Activated T-cell treated with anti-CD3 and anti-CD28 coated beads for 24 hours (primary cell): ENCODE measurements around the gene RNF43.
"Not testable (repeated sequence)": the region's sequence is repeated elsewhere in the genome, so short reads cannot be mapped to it uniquely, and the experiment has no call there.

Experiments
- DNase-seq: peaks from one replicate; pipeline ENCODE4 v3.0.0-alpha.2; 2020; ENCODE audit warnings: low read depth

Gene RNF43

DNA sequence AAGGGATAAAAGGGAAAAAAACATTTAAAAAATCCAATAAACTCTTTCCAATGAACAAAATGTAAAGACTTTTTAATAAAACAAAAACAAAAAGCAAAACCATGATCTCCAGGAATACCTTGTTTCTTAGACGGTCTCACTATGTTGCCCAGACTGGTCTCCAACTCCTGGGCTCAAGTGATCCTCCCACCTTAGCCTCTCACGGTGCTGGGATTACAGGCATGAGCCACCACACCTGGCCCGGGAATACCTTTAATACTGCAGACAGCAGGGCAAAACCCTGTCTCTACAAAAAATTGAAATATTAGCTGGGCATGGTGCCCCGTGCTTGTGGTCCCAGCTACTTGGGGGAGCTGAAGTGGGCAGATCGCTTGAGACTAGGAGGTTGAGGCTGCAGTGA lies 7.9 kb downstream of the RNF43 start:
- DNase-seq = no peak

DNA sequence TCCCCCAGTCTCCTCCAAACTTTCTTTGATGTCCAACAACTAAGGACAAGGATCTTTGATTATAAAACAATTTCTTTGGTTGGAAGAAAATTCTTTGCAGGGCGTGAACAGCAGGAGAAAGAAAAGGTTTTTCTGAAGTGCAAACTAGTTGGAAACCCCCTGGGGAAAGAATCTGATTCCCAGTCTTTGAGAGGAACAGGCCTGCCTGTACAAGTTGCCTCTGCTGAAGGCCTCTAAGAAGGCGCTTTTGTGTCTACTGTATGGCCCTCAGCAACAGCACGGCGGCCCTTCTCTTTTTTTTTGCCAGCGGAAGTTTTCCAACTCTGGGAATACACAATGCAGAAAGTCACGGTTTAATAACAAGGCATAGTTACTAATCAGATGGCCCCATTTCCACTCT lies 14.0 kb downstream of the RNF43 start:
- no peak for DNase-seq

DNA sequence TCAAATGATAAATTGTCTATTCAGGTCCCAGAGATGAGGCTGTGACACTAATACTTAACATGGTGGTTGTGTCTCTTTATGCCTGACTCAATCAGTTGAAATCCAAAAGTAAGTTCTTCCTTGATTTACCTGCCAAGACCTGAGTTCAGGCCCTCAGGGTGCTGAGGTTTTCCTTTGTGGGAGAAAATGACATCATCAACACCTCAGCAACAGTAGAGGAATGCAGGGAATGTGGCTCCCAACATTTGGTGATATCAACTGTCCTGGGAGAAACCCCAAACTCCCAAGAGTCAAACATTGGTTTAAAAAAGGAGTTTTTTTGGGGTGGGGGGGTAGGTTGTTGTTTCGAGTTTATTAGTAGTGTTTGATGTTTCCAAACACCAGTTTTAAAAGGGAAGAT lies 14.7 kb downstream of the RNF43 start:
- no peak for DNase-seq

DNA sequence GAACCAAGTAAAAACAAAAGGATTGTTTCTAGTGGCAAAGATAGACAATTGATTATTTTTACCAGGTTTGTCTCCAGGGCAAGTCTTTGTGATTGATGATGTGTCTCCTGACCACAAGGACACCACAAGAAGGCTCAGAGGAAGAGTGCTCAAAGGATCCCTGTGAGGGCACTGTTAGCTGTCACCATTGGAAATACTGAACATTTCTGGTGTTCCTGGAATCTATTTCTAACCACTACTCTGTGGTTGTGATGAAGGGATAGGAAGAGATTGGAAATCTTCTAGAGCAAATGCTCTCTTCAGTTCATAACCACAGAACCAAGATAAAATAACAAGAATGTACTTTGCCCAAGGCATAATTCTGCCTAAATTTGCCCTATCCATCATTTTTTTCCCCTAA lies 15.3 kb downstream of the RNF43 start:
- DNase-seq = no peak

DNA sequence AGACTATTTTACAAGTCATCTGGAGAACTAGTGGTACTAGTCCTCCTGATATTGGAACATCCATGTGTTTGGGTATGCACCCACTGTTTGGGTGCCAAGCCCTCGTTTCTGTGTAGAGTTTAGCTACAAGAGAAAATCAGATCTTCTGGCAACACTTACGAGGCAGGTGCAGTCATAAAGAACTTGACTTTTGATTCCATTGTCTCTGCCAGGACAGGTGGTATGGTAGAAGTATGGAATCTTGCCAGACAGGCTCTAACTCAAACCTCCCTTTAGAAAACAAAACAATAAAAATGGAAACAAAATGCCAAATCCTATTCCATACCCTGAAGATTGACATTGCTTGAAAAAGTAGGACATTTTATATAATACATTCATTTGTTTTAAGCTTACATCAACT lies 16.0 kb downstream of the RNF43 start:
- no peak for DNase-seq

DNA sequence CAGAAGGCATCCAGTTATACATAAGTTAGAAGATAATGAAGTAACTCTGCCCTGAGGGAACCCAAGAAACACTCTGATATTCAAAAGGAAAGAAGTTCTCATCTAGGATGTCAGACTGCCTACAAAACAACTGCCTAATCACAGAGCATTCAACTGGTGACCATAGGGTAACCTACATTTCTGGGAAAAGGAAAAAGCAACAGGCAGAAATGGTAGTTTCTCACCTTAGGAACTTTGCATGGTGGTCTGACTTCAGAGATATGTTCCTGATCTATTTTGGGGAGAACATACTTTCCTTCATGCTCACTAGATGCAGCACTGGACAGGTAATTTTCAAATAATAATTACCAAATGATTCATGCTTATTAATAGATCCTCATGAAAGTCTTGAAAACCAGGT lies 16.5 kb downstream of the RNF43 start:
- DNase-seq = no peak

DNA sequence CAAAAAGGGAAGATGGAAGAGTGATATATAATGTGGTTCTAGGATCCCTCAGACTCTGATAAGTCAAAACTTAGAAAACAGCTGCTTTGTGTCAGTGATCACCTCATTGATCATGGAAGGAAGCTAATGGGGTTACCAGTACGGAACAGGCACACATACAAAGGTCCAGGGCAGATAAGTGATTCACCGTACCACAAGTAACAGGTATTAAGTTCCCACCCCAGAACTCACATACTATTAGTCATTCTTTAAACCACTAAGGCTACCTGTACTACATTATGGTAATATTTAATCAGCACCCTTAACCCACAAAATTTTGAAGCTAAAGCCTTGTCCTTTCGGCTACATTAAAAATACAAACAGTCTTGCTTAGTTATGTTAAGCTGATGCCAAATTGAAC lies 17.4 kb downstream of the RNF43 start:
- DNase-seq = no peak

DNA sequence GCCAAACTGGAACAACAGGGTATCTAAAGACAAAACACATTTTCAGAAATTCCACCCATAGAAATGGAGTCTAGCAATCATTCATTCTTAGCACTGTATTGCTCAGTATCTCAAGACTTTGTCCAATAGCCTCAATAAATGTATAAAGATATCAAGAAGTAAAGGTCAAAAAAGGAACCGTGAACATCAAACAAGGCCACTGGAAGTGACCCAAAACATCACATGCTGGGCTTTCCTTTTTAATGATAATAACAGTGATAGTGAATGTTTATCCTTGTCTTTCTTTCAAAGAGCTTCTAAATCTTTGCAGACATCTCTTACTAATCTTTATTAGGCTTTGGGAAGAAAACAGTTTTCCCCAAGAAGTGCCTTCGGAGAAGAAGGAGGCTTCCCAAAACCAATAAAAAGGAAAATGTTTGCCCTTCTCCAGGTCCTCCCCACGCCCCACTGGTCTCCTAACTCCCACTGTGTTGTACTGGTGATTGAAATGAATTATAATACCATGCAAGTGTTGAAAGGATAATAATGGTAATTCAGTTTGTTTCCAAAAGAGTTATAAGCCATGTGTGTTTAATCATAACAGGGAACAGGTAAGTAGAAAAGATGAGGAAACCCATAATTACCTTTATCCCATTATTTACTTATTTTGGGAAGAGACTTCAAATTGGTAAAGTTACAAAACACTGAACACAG lies 18.6 kb downstream of the RNF43 start:
- no peak for DNase-seq

DNA sequence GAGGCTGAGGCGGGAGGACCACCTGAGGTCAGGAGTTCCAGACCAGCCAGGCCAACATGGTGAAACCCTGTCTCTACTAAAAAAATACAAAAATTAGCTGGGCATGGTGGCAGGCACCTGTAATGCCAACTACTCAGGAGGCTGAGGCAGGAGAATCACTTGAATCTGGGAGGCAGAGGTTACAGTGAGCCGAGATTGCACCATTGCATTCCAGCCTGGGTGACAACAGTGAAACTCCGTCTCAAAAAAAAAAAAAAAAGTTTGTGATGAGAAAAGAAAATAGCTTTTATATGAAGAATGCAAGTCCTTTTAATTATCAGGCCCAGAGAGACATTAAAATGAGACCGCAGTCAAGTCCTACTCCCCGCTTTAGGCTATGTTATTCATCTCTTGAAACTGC lies 19.9 kb downstream of the RNF43 start:
- not testable (repeated sequence) for DNase-seq

DNA sequence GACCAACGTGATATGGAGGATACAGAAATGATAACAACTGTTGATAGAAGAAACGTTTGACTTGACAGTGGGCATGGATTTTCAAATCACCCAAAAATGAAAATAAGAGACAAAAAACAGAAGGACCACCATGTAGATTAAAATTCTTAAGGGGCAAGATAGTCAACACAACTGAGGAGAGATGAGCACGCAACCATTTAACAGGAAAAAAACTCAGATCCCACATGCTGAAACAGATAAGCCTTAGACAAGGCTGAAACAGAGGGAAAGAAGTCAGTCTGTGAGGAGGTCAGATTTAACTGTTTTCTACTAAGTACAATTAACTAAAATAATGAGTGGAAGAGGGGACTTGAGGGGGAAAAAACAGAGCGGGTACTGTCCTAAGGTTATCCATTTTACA lies 21.2 kb downstream of the RNF43 start:
- no peak for DNase-seq

DNA sequence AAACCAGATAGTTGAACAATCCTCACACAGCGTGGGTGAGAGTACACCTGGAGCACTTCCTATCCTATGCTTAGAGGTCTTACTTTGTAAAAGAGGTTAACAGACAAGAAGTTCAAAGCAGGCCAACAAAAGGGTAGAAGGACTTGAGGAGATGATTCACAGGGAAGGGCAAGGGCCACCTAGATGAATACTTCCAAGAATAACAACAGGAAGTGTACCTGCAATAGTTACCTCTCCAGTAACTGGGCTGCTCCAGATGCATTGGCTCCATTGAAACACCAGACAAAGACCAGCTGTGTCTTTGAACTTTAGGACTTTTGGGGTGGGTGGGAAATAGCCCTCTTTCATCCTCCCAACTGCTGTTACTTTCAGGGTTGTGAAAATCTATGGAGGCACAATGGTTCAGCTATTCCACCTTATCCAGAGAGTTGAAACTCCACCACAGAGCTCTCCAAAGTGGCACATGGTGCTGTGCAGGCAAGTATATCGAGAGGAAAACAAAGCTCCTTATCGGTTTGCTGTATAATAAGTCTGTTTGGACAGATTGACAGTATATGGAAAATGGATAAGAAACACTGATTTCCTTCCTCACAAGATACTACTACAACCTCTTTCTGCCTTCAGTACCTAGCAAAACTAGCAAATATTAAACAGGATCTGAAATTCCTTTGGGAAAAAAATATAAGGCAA lies 22.7 kb downstream of the RNF43 start:
- no peak for DNase-seq

DNA sequence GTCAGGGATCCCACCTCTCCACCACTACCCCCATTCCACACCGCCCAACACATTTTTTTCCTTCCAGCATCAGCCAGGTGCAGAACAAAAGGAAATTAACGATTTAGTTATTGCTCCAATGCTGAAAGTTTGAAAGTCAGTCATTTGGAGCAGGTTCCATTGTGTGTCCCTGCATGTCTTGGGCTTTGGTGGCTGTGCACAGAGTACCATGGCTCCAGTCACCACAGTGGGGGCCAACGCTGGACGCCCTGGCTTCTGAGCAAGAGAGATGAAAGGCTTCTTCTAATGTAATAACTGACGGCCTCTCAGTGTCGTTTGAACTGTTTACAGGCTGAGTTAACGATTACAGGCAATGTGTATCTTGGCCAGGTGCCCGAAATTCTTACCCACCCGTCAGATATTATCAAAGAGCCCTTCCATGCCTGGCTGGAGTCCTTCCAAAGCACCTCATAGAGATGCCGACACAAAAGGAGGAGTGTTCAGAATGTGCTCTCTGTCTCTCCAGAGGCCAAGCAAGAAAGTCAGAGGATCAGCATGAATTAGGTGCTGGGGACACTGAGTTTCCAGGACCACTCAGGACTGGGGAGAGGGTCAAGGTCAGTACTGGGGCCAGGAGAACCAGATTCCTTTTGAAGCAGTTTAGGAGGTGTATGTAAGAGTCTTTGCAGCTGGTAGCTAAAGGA lies 25.9 kb downstream of the RNF43 start:
- DNase-seq = no peak

DNA sequence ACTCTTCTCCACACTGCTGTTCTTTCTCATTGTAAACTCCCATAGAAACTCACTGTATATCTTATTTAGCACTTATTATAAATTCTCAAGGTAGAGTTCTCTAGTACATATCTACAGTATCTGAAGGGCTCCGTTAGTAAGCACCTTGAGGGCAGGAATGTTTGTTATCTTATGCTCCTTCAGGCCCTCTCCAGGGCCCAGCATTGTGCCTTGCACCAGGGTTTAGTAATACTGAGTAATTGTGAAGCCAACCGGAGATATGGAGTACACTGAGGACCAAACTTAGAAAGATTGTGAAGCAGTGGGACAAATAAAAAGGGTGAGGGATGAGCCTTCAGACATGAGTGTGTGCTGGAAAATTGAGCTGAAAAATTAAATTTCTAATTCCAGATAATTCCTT lies 26.4 kb downstream of the RNF43 start:
- no peak for DNase-seq

DNA sequence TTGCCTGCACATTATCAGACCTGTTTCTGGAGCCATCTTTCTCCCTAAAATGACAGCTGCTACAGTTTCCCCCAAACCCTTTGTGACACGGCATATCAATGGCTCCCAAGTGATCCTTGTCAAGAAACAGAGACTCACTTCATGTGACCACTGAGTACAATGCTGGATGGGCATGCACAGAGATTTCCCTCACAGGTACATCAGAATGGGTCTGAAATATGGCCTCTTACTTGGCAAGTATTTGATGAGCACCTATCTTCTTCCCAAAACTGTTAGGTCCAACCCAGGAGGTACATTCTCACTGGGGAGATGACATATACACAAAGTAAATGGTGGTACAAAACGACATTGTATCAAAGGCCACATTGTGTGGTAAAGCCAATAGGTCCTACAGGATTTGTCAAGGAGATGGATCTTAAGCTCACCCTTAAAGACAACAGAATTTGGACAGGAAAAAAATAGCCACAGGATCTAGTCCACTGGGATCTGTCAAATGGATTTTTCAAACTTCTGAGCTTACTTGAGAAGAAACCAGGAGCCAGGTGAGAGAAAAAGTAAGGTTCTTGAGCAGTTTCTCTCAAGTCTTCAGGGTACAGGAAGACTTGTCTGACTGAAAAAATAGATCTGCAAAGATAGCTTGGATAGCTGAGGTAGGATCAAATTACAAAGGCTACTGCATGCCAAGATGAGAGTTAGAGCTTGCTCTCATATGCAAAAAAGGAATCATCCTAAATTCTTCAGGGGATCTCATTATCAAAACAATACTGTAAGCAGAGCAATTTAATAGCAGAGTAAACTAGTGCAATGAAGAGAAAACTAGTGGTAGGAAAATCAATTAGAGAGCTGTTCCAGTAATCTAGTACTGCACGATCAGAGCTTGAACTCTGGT lies 28.8 kb downstream of the RNF43 start:
- no peak for DNase-seq

DNA sequence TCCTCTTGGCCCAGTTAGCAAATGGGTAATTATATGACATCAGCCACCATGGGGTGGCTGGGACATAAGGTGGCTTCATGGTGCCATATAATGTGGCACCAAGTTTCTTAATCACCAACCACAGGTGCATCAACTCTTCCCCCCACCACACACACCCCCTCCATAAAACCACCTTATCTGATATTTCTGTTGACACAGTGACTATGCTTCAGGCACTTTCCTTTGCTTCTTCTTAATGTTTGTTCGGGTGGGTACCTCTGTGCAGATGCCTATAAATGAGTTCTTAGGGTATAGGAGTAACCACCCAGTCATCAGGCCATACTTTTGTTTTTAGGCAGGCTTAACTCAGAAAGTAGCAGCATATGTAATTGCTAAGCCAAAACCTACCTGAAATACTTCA lies 29.5 kb downstream of the RNF43 start:
- DNase-seq = no peak

DNA sequence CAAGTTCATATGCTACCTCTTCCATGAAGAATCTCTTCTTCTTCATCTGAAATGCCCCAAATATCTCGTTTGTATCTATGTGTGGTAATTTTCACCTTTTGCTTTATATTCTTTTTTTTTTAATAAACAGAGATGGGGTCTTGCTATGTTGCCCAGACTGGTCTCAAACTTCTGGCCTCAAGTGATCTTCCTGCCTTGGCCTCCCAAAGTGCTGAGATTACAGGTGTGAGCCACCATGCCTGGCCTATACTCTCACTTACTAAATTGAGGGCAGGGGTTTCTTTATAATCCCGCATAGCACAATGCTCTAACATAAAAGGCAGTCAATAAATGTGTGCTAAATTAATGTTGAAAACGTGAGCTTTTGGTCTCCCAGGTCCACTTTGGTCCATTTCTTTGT lies 30.6 kb downstream of the RNF43 start:
- DNase-seq = no peak

DNA sequence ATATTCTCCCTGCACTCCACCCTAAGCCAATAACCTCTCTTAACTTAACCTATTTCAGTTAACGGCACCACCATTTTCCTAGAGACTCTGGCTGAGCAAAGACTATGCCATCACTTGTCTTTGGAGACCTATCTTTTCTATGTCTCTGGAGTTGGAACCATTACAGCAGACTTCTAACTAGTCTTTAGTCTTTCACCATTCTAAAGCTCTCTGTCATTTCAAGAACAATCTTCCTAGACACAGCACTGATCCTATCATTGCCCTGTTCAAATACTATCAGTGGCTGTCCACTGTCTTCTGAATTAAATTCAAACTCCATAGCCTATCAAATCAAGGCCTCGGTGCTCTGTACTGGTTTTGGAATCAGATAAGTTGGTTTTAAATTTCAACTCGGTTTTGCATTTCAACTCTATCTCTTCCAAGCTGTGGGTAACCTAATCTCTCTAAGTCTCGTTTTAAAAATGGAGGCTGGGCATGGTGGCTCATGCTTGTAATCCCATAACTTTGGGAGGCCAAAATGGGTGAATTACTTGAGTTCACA lies 31.9 kb downstream of the RNF43 start:
- no peak for DNase-seq

DNA sequence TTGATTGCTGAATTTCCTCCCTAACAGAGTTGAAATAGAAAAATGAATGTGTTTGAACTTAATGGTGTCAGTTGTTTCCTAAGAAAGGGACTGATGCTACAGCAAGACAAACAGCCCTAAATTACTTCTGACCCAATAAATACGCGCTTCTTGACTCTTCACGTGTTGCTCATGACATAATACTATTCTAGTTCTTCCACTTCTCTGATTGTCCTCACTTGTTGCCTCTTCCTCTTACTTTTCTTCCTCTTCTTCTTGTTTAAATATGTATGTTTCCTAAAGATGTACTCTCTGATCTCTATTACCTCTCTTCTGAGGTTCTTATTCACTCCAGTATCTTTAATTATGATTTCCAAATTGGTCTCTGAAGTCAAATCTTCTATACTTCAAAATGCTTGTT lies 32.4 kb downstream of the RNF43 start:
- no peak for DNase-seq

DNA sequence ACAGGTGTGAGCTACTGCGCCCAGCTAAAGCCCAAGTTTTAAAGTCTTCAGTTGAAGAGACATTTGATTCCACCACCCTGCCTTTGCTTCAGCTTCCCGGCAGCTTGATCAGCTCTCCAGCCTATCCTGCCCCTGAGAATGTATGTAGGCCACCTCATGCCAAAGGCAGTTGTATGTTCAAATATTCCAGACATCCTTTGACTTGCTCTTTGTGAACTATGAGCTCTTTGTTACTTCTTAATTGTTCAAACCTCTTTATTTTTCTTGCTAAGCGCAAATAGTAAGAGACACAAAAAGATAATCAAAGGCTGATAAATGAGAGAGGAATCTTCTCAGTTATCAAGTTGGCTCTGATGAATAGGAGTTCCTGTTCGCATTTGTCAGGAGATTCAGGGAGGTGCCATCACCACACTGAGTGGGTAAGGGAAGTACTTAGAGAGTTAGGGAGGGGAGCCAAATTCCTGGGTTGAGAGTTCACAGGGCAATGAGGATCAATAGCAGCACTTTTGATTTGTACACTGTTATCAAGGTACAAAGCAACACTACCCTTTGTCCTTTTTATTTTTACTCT lies 33.4 kb downstream of the RNF43 start:
- no peak for DNase-seq

DNA sequence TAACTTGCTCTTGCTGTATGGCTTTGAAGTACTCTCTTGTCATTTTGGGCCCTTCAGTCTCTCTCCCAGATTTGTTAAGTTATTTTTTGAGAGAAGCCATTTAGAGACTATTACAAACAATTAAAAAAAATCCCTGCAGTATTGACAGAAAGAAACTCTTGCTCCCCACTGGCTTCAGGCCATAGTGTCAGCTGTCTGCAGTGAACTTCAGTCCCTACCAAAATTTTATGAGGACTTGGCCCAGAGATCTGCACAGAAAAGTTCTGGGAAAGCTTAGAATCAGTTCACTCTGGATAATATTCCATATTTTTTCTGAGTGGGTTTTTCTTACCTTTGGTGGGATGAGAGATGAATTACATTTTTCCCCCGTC lies 34.5 kb downstream of the RNF43 start:
- no peak for DNase-seq

DNA sequence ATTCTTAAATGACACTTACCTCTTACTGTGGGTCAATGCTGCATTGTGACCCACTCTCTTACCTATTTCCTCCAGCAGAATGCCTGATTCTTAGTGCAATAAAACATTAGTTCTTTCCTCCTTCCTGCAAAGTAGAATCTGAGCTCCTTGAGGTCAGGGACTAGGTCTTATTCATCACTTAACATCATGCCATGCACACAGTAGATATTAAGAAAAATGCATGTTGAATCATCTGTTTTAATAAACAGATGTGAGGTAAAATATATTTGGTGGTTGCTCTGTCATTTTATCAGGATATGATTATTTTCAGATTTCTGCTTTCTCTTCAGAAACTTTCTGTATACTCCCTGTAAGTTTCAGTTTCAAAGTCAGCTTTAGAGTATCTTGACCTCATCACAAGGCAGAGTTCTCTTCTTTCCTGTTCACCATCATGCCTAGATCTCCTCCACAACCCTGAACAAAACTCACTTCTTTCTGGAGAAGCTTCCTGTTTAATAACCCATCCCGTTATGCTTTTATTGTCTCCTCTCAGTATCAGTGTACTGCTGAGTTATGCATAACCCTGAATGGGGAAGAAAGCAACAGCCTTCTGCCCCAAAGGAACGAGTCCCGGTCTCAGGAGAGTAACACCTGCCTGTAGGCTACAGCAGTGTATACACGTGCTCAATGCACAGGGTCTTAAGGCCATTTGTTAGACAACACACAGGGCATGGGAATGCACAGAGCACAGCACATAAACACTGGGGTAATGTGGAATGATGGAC lies 35.0 kb downstream of the RNF43 start:
- no peak for DNase-seq
